ENCODE results near the gene GKN1. TPM values are rescaled to one million over a fixed set of nuclear protein-coding genes. Genes with fewer than 3 reads are reported as not detected.

GKN1 gene
- total RNA-seq, 1 donor from 2014 or later = 1.9 TPM

DNA sequence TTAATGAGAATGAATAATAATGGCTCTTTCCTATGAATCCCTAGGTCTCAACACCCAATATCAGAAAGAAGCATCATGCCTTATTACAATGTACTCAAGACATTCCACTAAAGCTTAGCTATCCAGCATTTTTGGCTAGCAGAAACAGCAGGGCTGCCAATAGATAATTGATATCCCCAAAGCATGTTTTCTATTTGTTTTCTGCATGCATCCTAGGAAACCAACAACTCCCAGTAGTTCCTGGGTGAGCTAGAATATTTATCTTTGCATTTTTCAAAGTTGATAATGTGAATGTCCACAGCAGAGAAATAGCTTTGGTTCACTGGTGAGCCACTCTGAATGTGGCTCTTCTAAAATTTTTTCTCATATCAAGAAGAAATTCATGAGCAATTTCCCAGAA lies 32.7 kb downstream of the GKN1 start:
- intact Hi-C loops (cut with DNase I) = no loop called here
- Histone ChIP-seq H3K27ac (no peak overlapping the region), H3K9me3 (no peaks in the 10 kb centered on the region), H3K4me1 (no peaks in the 10 kb centered on the region), H3K27me3 (no peaks in the 10 kb centered on the region), H3K4me3 (no peak overlapping the region), H3K36me3 (no peaks in the 10 kb centered on the region)
- DNase-seq (ENCODE audit: low spot score in 2 of 2) = no peak
- TF ChIP-seq, protein P1, sequence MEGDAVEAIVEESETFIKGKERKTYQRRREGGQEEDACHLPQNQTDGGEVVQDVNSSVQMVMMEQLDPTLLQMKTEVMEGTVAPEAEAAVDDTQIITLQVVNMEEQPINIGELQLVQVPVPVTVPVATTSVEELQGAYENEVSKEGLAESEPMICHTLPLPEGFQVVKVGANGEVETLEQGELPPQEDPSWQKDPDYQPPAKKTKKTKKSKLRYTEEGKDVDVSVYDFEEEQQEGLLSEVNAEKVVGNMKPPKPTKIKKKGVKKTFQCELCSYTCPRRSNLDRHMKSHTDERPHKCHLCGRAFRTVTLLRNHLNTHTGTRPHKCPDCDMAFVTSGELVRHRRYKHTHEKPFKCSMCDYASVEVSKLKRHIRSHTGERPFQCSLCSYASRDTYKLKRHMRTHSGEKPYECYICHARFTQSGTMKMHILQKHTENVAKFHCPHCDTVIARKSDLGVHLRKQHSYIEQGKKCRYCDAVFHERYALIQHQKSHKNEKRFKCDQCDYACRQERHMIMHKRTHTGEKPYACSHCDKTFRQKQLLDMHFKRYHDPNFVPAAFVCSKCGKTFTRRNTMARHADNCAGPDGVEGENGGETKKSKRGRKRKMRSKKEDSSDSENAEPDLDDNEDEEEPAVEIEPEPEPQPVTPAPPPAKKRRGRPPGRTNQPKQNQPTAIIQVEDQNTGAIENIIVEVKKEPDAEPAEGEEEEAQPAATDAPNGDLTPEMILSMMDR (IDR thresholded peaks at IDR 0.05) = no peak

- Histone ChIP-seq H3K36me3 (no peaks in the 10 kb centered on the region), H3K4me1 (no peaks in the 10 kb centered on the region), H3K27me3 (no peaks in the 10 kb centered on the region), H3K9me3 (no peaks in the 10 kb centered on the region), H3K4me3 (no peak overlapping the region), H3K27ac (no peak overlapping the region)
- intact Hi-C loops (cut with DNase I) = no loop called here
- DNase-seq (ENCODE audit: low spot score in 2 of 2) = no peak
- TF ChIP-seq, protein P1 (IDR thresholded peaks at IDR 0.05) = no peak
Observed at GRCh38 chr2:69007603-69008002, 33.2 kb downstream of the GKN1 start.

DNA sequence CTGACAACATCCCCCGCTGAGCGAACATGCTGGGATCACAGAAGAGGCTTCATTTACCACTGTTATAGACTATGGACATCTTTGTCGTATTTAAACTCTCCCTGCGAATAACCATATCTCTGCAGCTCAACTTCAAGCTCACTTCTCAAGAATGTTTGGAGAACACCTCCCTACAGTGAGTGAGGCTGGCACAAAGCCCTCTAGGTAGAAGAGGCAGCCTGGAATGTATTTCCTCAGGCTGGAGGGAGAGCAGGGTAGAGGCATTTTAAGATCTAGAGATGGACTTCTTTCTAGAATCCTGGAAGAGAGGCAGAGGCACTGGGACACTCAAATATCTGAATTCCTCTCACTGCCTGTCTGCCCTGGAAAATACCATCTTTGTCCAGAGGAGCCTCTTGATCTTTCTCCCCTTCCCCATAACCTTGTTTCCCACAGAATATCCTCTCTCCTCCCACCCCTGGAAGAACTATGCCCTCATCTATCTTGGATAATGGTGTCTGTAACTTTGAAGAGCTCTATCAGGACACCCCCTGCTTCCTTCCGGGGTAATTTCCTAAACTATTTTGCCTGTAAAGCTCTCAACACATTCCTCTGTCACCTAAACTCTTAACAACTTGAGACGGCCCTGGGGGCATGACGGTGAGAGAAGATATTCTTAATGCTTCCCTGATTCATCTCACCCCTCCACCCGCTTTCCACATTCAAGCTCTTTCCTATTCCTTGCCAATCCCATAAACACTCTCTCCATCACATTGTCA lies 36.2 kb downstream of the GKN1 start:
- no peak overlapping the region for H3K4me3 ChIP-seq
- H3K27ac ChIP-seq = no peak overlapping the region
- H3K36me3 ChIP-seq = no peaks in the 10 kb centered on the region
- TF ChIP-seq, protein P1 (IDR thresholded peaks at IDR 0.05) = no peak
- no peaks in the 10 kb centered on the region for H3K9me3 ChIP-seq
- no peaks in the 10 kb centered on the region for H3K4me1 ChIP-seq
- intact Hi-C loops (cut with DNase I) = loop anchor here (5.0 kb wide), 4 partner anchors 68 to 182 kb away; no protein-coding TSS in a partner anchor
- H3K27me3 ChIP-seq = no peaks in the 10 kb centered on the region
- DNase-seq (ENCODE audit: low spot score in 2 of 2) = no peak

DNA sequence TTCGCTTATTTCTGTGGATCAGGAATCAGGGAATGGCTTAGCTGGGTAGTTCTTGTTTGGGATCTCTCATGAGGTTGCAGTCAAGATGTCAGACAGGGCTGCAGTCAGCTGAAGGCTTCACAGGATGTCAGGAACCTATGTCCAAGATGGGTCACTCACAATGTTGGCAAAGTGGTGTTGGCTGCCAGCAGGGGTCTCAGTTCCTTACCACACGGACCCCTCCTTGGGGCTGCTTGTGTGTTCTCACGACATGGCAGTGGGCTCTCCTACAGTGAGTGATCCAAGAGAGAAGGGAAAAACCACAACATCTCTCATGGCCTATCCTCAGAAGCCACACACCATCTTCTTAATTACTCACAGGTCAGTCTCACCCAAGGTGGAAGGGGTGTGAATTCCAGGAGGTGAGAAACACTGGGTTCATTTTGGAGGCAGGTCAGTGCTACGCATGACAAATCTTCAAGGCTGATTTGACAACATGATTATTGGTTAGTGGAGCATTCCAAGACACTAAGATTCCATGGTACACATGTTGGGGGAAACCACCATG lies 37.2 kb downstream of the GKN1 start:
- H3K4me3 ChIP-seq = no peak overlapping the region
- no peaks in the 10 kb centered on the region for H3K36me3 ChIP-seq
- H3K4me1 ChIP-seq = peaks cover 0 to 2% of the 10 kb centered on the region in 2 donors
- no peaks in the 10 kb centered on the region for H3K27me3 ChIP-seq
- TF ChIP-seq, protein P1 (IDR thresholded peaks at IDR 0.05) = no peak
- DNase-seq (ENCODE audit: low spot score in 2 of 2) = no peak
- intact Hi-C loops (cut with DNase I) = loop anchor here (5.0 kb wide), 4 partner anchors 69 to 181 kb away; no protein-coding TSS in a partner anchor
- no peaks in the 10 kb centered on the region for H3K9me3 ChIP-seq
- no peak overlapping the region for H3K27ac ChIP-seq

DNA sequence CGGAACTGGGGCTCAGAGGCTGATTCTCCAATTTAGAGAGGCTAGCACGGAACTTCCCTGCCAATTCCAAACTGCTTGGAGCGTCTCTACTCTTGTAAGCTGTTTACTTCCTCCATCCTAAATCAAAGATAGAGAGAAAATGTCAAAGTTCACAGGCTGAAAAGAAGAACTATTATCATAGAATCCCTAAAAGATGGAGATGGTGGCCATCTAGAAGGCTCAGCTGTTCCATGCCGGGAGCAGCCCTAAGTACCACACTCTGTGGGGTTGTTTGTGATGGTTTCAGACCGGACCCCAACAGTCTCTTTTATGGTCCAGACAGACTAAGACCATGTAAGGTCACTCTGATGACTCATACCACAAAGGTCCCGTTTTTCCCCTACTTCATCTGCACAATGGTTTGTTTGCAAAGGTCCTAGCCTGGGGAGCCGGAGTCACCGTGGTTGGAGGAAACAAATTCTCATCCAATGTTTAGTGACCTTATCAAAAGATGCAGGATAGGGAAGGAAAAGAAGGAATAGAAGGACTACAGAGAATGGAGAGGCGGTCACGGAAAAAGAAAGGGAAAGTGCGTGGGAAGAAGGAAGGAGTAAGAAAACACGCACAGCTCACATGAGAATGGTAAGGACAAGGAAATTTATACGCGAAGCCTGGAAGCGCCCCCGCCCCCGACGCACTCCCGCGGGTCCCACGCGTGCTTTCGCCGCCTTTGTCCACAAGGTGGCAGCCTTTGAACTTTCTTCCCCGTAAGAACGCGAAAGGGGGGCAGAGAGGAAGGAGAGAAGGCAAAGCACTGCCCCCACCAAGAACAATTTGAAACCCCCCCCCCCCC lies 38.1 kb downstream of the GKN1 start:
- Histone ChIP-seq H3K27me3 (no peaks in the 10 kb centered on the region), H3K4me3 (peak overlapping the region; percentile 77 to 87), H3K4me1 (peaks cover 0 to 8% of the 10 kb centered on the region in 2 donors), H3K36me3 (no peaks in the 10 kb centered on the region), H3K9me3 (no peaks in the 10 kb centered on the region), H3K27ac (peak overlapping the region; percentile 81 to 87)
- peak in 1 of 2 donors; percentile 83 for DNase-seq (ENCODE audit: low spot score in 2 of 2)
- TF ChIP-seq, protein P1 (IDR thresholded peaks at IDR 0.05) = peak; percentile 79 to 89 (median 84)
- intact Hi-C loops (cut with DNase I) = loop anchor here (1.0 to 5.0 kb wide), 5 partner anchors 70 to 295 kb away; no protein-coding TSS in a partner anchor

All from ascending aorta (tissue), 2 donors.